HEK293 (cell line): ENCODE results near the gene EIF4G3.

ENCODE experiments used
- BCL11A ChIP-seq: fragments of 450-650 bp; formaldehyde crosslinking; IDR thresholded peaks from 2 replicates; pipeline ENCODE4 v1.5.1; 2016; ENCODE audit warnings: low read depth, missing biosample characterization, missing genetic modification characterization
- GLIS2 ChIP-seq: fragments of 450-650 bp; formaldehyde crosslinking; IDR thresholded peaks from 2 replicates; pipeline ENCODE4 v1.5.1; 2016; ENCODE audit warnings: missing biosample characterization, missing genetic modification characterization
- MEIS1 ChIP-seq: sonication (generic); formaldehyde crosslinking; IDR thresholded peaks from 2 replicates; pipeline ENCODE4 v1.8.1; 2022; ENCODE audit warnings: missing genetic modification reagents, mild to moderate bottlenecking, borderline replicate concordance
- RBAK ChIP-seq: fragments of 450-650 bp; formaldehyde crosslinking; IDR thresholded peaks from 2 replicates; pipeline ENCODE4 v1.5.1; 2016; ENCODE audit warnings: missing biosample characterization, missing genetic modification characterization
- SP3 ChIP-seq: fragments of 450-650 bp; formaldehyde crosslinking; IDR thresholded peaks from 2 replicates; pipeline ENCODE4 v1.5.1; 2016; ENCODE audit warnings: missing biosample characterization, missing genetic modification characterization
- ZFP37 ChIP-seq: fragments of 450-650 bp; formaldehyde crosslinking; IDR thresholded peaks from 2 replicates; pipeline ENCODE4 v1.5.1; 2016; ENCODE audit warnings: missing biosample characterization, missing genetic modification characterization
- ZNF133 ChIP-seq: fragments of 450-650 bp; formaldehyde crosslinking; IDR thresholded peaks from 2 replicates; pipeline ENCODE4 v1.5.1; 2016; ENCODE audit warnings: missing biosample characterization, missing genetic modification characterization
- ZNF16 ChIP-seq: fragments of 450-650 bp; formaldehyde crosslinking; IDR thresholded peaks from 2 replicates; pipeline ENCODE4 v1.5.1; 2016; ENCODE audit warnings: low read depth, missing biosample characterization, missing genetic modification characterization
- ZNF248 ChIP-seq: fragments of 450-650 bp; formaldehyde crosslinking; IDR thresholded peaks from 2 replicates; pipeline ENCODE4 v1.5.1; 2017; ENCODE audit warnings: missing biosample characterization, missing genetic modification characterization
- ZNF311 ChIP-seq: fragments of 450-650 bp; formaldehyde crosslinking; IDR thresholded peaks from 2 replicates; pipeline ENCODE4 v1.5.1; 2017; ENCODE audit warnings: missing biosample characterization, missing genetic modification characterization, borderline replicate concordance
- ZNF48 ChIP-seq: fragments of 450-650 bp; formaldehyde crosslinking; IDR thresholded peaks from 2 replicates; pipeline ENCODE4 v1.5.1; 2016; ENCODE audit warnings: missing biosample characterization, missing genetic modification characterization
- ZNF585B ChIP-seq: fragments of 450-650 bp; formaldehyde crosslinking; IDR thresholded peaks from 2 replicates; pipeline ENCODE4 v1.5.1; 2016; ENCODE audit warnings: missing biosample characterization, missing genetic modification characterization
- ZNF660 ChIP-seq: fragments of 450-650 bp; IDR thresholded peaks from 2 replicates; pipeline ENCODE4 v1.5.1; 2018; ENCODE audit warnings: missing biosample characterization, mild to moderate bottlenecking, missing genetic modification characterization
- ZNF791 ChIP-seq: fragments of 450-650 bp; formaldehyde crosslinking; IDR thresholded peaks from 2 replicates; pipeline ENCODE4 v1.5.1; 2016; ENCODE audit warnings: missing biosample characterization, missing genetic modification characterization
- ZNF792 ChIP-seq: fragments of 450-650 bp; formaldehyde crosslinking; IDR thresholded peaks from 2 replicates; pipeline ENCODE4 v1.5.1; 2016; ENCODE audit warnings: missing biosample characterization, missing genetic modification characterization
- ZSCAN30 ChIP-seq: fragments of 450-650 bp; IDR thresholded peaks from 2 replicates; pipeline ENCODE4 v1.5.1; 2018; ENCODE audit warnings: missing biosample characterization, mild to moderate bottlenecking, missing genetic modification characterization, moderate library complexity
- TF ChIP-seq, protein P1 (sequence below): fragments of 450-650 bp; formaldehyde crosslinking; IDR thresholded peaks from 2 replicates; pipeline ENCODE4 v1.5.1; 2016; ENCODE audit warnings: missing biosample characterization, missing genetic modification characterization
- TF ChIP-seq, protein P2 (sequence below): fragments of 450-650 bp; formaldehyde crosslinking; IDR thresholded peaks from 2 replicates; pipeline ENCODE4 v1.5.1; 2016; ENCODE audit warnings: missing biosample characterization, missing genetic modification characterization
- TF ChIP-seq, protein P3 (sequence below): fragments of 450-650 bp; formaldehyde crosslinking; IDR thresholded peaks from 2 replicates; pipeline ENCODE4 v1.5.1; 2017; ENCODE audit warnings: missing biosample characterization, missing genetic modification characterization
- TF ChIP-seq, protein P4 (sequence below): fragments of 450-650 bp; formaldehyde crosslinking; IDR thresholded peaks from 2 replicates; pipeline ENCODE4 v1.5.1; 2016; ENCODE audit warnings: missing biosample characterization, missing genetic modification characterization
- TF ChIP-seq, protein P5 (sequence below): fragments of 450-650 bp; formaldehyde crosslinking; IDR thresholded peaks from 2 replicates; pipeline ENCODE4 v1.5.1; 2016; ENCODE audit warnings: missing biosample characterization, missing genetic modification characterization
- TF ChIP-seq, protein P6 (sequence below): fragments of 450-650 bp; formaldehyde crosslinking; IDR thresholded peaks from 2 replicates; pipeline ENCODE4 v1.5.1; 2016; ENCODE audit warnings: missing biosample characterization, missing genetic modification characterization
- TF ChIP-seq, protein P7 (sequence below): fragments of 450-650 bp; formaldehyde crosslinking; IDR thresholded peaks from 2 replicates; pipeline ENCODE4 v1.5.1; 2016; ENCODE audit warnings: missing biosample characterization, missing genetic modification characterization
- TF ChIP-seq, protein P8 (sequence below): fragments of 450-650 bp; formaldehyde crosslinking; IDR thresholded peaks from 2 replicates; pipeline ENCODE4 v1.5.1; 2017; ENCODE audit warnings: missing biosample characterization, missing genetic modification characterization

Gene EIF4G3

DNA sequence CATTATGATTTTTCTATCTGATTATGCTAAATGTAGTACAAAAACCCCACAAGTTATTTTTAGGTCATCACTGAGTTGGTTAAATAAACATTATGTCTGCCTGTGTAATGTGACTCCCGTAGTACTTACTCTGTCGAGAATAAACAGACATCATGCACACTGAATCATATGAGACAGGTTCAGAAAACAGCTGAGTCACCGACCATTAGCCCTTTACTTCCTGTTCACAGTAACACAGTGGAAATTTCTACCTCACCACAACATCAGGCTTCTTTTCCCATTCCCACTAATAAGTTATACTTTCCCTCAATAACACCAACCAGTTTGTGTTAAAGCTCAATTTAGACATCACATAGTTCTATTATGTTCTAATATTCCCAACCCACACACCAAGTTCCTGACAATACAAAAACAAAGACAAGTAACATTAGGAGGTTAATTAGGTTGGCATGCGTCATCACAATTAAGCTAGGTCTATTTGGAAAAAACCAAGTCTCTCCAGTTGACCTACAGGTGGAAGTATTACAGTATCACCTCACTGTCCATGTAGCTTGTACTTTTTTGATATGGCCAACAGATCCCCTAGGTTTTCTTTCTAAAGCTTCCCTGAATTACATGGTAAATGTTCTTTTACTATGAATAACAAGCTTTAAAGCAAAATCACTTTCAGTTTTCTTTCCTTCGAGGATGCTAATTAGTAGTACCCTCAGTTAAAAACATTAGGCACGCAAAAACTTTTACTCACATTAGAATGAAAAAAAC is 154.2 kb downstream of the EIF4G3 start (continued):
- TF ChIP-seq, protein P1, sequence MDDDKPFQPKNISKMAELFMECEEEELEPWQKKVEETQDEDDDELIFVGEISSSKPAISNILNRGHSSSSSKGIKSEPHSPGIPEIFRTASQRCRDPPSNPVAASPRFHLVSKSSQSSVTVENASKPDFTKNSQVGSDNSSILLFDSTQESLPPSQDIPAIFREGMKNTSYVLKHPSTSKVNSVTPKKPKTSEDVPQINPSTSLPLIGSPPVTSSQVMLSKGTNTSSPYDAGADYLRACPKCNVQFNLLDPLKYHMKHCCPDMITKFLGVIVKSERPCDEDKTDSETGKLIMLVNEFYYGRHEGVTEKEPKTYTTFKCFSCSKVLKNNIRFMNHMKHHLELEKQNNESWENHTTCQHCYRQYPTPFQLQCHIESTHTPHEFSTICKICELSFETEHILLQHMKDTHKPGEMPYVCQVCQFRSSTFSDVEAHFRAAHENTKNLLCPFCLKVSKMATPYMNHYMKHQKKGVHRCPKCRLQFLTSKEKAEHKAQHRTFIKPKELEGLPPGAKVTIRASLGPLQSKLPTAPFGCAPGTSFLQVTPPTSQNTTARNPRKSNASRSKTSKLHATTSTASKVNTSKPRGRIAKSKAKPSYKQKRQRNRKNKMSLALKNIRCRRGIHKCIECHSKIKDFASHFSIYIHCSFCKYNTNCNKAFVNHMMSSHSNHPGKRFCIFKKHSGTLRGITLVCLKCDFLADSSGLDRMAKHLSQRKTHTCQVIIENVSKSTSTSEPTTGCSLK = no peak
- TF ChIP-seq ZNF792 (peak; percentile 63; the same call in 1 of the 2 replicates), ZNF133 (tag by site-specific recombination) (no peak), ZNF16 (tag by site-specific recombination) (no peak), BCL11A (tag by site-specific recombination) (peak; percentile 88; the same call in 1 of the 2 replicates), ZFP37 (tag by site-specific recombination) (peak; percentile 34; the same call in 1 of the 2 replicates), ZSCAN30 (peak; percentile 83), ZNF248 (tag by site-specific recombination) (no peak), ZNF585B (no peak), SP3 (tag by site-specific recombination) (no peak), MEIS1 (CRISPR knock-in tag) (no peak), ZNF311 (tag by site-specific recombination) (no peak), RBAK (tag by site-specific recombination) (no peak), ZNF791 (tag by site-specific recombination) (no peak), GLIS2 (tag by site-specific recombination) (no peak), ZNF660 (tag by site-specific recombination) (peak; percentile 95), ZNF48 (tag by site-specific recombination) (no peak)
- TF ChIP-seq, protein P2, sequence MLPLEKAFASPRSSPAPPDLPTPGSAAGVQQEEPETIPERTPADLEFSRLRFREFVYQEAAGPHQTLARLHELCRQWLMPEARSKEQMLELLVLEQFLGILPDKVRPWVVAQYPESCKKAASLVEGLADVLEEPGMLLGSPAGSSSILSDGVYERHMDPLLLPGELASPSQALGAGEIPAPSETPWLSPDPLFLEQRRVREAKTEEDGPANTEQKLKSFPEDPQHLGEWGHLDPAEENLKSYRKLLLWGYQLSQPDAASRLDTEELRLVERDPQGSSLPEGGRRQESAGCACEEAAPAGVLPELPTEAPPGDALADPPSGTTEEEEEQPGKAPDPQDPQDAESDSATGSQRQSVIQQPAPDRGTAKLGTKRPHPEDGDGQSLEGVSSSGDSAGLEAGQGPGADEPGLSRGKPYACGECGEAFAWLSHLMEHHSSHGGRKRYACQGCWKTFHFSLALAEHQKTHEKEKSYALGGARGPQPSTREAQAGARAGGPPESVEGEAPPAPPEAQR (tag by site-specific recombination) = no peak
- TF ChIP-seq, protein P3, sequence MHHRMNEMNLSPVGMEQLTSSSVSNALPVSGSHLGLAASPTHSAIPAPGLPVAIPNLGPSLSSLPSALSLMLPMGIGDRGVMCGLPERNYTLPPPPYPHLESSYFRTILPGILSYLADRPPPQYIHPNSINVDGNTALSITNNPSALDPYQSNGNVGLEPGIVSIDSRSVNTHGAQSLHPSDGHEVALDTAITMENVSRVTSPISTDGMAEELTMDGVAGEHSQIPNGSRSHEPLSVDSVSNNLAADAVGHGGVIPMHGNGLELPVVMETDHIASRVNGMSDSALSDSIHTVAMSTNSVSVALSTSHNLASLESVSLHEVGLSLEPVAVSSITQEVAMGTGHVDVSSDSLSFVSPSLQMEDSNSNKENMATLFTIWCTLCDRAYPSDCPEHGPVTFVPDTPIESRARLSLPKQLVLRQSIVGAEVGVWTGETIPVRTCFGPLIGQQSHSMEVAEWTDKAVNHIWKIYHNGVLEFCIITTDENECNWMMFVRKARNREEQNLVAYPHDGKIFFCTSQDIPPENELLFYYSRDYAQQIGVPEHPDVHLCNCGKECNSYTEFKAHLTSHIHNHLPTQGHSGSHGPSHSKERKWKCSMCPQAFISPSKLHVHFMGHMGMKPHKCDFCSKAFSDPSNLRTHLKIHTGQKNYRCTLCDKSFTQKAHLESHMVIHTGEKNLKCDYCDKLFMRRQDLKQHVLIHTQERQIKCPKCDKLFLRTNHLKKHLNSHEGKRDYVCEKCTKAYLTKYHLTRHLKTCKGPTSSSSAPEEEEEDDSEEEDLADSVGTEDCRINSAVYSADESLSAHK = peak; percentile 63
- TF ChIP-seq, protein P4, sequence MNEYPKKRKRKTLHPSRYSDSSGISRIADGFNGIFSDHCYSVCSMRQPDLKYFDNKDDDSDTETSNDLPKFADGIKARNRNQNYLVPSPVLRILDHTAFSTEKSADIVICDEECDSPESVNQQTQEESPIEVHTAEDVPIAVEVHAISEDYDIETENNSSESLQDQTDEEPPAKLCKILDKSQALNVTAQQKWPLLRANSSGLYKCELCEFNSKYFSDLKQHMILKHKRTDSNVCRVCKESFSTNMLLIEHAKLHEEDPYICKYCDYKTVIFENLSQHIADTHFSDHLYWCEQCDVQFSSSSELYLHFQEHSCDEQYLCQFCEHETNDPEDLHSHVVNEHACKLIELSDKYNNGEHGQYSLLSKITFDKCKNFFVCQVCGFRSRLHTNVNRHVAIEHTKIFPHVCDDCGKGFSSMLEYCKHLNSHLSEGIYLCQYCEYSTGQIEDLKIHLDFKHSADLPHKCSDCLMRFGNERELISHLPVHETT (tag by site-specific recombination) = peak; percentile 96
- TF ChIP-seq, protein P5, sequence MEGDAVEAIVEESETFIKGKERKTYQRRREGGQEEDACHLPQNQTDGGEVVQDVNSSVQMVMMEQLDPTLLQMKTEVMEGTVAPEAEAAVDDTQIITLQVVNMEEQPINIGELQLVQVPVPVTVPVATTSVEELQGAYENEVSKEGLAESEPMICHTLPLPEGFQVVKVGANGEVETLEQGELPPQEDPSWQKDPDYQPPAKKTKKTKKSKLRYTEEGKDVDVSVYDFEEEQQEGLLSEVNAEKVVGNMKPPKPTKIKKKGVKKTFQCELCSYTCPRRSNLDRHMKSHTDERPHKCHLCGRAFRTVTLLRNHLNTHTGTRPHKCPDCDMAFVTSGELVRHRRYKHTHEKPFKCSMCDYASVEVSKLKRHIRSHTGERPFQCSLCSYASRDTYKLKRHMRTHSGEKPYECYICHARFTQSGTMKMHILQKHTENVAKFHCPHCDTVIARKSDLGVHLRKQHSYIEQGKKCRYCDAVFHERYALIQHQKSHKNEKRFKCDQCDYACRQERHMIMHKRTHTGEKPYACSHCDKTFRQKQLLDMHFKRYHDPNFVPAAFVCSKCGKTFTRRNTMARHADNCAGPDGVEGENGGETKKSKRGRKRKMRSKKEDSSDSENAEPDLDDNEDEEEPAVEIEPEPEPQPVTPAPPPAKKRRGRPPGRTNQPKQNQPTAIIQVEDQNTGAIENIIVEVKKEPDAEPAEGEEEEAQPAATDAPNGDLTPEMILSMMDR = no peak
- TF ChIP-seq, protein P6, sequence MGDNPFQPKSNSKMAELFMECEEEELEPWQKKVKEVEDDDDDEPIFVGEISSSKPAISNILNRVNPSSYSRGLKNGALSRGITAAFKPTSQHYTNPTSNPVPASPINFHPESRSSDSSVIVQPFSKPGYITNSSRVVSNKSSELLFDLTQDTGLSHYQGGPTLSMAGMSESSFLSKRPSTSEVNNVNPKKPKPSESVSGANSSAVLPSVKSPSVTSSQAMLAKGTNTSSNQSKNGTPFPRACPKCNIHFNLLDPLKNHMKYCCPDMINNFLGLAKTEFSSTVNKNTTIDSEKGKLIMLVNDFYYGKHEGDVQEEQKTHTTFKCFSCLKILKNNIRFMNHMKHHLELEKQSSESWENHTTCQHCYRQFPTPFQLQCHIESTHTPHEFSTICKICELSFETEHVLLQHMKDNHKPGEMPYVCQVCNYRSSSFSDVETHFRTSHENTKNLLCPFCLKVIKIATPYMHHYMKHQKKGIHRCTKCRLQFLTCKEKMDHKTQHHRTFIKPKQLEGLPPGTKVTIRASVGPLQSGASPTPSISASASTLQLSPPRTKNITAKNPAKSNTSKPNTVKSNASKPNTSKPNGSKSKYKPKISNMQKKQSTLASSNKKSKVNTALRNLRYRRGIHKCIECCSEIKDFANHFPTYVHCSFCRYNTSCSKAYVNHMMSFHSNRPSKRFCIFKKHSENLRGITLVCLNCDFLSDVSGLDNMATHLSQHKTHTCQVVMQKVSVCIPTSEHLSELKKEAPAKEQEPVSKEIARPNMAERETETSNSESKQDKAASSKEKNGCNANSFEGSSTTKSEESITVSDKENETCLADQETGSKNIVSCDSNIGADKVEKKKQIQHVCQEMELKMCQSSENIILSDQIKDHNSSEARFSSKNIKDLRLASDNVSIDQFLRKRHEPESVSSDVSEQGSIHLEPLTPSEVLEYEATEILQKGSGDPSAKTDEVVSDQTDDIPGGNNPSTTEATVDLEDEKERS (tag by site-specific recombination) = no peak
- TF ChIP-seq, protein P7, sequence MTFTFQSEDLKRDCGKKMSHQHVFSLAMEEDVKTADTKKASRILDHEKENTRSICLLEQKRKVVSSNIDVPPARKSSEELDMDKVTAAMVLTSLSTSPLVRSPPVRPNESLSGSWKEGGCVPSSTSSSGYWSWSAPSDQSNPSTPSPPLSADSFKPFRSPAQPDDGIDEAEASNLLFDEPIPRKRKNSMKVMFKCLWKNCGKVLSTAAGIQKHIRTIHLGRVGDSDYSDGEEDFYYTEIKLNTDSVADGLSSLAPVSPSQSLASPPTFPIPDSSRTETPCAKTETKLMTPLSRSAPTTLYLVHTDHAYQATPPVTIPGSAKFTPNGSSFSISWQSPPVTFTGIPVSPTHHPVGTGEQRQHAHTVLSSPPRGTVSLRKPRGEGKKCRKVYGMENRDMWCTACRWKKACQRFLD (tag by site-specific recombination) = no peak
- TF ChIP-seq, protein P8, sequence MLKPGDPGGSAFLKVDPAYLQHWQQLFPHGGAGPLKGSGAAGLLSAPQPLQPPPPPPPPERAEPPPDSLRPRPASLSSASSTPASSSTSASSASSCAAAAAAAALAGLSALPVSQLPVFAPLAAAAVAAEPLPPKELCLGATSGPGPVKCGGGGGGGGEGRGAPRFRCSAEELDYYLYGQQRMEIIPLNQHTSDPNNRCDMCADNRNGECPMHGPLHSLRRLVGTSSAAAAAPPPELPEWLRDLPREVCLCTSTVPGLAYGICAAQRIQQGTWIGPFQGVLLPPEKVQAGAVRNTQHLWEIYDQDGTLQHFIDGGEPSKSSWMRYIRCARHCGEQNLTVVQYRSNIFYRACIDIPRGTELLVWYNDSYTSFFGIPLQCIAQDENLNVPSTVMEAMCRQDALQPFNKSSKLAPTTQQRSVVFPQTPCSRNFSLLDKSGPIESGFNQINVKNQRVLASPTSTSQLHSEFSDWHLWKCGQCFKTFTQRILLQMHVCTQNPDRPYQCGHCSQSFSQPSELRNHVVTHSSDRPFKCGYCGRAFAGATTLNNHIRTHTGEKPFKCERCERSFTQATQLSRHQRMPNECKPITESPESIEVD = peak; percentile 83
